GM19193 (cell line): ENCODE measurements around the gene TNFSF4.

Experiments used
- POLR2A ChIP-seq: IDR thresholded peaks from 4 replicates; pipeline ENCODE4 v1.6.1; 2011; ENCODE audit not compliant: insufficient read depth, insufficient read length; ENCODE audit errors: extremely low read depth

The TNFSF4 gene

DNA sequence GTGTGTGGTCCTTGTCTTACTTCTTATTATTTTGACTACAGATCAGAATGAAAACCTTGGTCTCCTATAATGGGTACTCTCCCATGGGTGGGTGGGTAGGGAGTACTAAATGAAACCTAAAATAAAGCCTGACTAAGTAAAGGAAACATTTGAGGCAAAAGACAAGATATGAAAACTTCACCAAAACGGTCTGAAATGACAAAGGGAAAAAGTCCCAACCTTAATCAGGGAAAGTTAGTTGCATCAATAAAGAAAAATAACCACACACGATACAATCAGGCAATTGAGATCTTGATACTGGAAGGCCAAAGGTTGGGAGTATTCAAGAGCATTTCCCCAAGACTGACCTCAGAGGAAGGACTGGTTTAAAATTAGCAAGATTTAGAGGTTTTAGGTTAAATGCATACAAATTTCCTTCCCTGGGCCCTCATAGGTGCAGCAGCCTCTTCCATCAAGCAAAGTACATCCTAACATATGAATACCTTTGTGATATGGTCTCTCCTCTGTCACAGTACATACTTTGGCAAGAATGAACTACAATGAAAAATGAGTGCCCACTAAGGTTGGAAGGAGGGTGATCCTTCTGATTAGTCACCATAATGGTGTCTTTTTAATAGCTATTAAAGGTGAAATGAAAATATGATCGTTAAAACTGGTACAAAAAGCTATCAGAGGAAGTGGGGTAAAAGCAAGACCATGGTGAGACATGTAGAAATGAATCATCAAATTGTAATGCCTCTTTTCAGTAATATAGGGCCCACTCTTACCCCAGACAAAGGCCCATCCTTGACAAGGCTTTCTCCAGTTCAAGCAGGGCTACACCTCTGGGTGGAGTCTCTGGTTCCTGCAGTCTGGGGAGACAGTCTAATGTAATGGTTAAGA lies 15.3 kb upstream of the TNFSF4 start:
- no peak for TF ChIP-seq POLR2A

DNA sequence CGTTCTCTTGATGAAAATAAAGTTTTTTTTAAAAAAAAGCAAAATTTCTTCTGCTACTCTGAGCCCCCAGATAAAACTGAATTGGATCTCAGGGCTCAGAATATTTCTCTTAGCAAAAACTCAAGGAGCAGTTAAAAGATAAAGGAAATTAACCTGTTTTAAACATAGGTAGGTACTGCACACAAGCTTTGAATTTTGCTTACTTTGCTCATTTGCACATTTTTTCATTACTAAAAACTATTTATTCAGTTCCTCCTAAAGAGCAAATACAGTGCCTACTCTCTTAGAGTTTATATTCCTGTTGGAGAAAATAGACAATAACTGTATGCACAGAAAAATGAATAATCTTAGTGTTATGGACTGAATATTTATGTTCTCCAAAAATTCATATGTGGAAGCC lies 13.0 kb upstream of the TNFSF4 start:
- TF ChIP-seq POLR2A: no peak

DNA sequence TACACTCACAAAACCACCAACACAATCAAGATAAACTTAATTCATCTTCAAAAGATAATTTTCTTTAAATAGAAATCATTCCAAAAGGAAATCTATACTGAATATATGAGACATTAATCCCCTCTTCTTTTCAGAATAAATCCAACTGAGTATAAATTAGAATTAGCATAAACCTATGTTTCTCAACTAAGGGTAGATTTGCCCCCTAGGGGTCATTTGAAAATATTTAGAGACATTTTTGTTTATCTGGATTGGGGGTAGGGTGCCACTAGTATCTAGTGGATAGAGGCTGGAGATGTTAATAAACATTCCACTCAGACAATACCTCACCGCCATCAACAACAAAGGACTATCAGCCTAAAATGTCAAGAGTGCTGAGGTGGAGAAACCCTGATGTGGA lies 6.5 kb upstream of the TNFSF4 start:
- TF ChIP-seq POLR2A: no peak

DNA sequence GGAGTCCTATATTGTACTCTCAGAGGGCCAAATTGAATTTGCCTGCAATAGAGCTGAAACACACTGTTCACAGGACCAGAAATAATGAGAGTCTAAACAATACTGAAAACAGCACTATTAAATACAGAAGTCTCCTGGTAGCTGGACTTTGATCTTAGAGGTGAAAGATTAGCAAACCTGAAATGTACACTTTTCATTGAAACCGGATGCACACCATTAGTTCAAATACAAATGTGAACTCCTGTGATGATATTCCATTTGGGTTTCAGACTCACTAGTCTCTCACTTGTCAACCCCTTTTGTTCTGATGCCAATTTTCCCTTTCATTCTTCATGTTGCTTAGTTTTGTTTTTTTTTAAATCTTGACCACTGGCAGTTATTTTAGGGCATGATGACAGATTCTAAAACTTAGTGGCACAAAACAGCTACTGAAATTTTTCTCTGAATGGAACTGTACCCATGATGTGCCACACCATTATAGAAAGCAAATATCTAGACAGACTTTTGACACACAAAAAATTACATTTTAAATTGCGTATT lies 5.9 kb upstream of the TNFSF4 start:
- no peak for TF ChIP-seq POLR2A

DNA sequence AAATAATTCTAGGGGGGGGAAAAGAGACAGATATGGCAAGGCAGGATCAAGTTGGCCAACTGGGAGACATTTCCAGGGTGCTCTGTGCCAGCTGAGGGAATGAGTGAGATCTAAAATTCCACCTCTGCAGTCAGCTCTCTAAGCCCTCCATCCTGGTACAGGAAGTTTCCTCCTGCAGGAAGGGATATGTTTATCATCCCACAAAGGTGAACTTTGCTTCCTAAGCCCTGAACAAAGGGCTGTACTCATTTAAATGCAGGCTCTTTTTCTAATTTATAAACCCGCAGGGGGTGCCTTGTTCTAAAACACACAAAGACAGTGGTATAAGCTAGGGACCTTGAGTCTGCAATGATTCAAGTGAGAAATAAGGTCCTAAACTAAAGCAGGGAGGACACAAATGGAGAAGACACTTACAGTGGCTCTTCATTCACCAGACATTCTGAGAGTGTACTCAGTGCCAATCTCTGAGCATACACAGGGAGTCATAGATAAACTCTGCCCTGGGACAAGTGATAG lies 3.6 kb upstream of the TNFSF4 start:
- TF ChIP-seq POLR2A: no peak

DNA sequence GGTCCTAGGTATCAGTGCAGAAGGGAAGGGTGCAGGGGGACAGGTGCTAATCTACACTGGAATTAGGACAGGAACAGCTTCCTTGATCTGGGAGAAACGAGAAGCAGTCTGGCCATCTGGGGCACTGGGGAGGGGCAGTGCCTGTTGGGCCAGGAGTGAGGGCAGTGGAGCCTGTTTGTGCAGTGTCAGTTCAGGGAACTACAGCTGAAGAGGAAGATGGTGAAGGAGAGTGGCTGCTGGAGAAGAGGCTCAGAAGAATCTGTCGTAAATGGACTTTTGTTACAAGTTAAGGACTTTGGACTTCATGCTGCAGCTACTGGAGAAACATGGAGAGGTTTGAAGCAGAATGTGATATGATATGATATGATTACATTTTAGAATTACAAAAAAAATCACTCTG lies 3.2 kb upstream of the TNFSF4 start:
- TF ChIP-seq POLR2A: no peak

DNA sequence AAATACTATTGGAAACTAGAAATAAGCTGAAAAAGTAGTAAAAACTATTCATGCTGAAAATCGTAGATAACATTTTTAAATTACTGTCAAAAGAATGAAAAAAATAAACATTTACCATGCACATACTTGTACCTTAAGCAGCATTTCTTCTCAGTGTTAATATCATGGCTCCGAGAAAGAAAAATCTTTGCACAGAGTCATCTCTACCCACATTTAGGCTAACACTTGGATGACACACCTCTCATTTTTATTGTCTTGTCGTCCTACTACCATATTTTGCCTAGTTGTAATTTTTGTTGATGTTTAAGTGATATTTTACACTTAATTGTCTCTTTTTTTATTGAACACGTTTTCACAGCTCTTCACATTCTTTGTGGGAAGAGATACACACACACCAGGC lies 1.7 kb upstream of the TNFSF4 start:
- no peak for TF ChIP-seq POLR2A

DNA sequence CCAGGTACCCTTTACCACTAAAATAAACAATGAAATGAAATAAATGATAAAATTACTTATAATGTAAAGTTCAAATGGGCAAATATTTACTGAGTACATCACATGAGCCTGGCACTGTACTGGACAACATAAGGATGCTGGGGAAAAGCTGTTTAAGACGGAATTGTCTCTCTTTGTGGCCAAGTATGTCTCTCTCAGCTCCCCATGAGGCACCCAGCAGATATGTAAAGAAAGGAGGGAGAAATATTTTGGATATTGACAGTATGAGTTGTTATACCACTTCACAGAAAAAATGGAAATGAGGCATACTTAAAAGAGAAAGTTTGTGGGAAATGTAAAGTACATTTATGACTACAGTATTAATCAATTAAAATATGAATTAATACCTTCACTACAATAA lies 1.0 kb upstream of the TNFSF4 start:
- no peak for TF ChIP-seq POLR2A

DNA sequence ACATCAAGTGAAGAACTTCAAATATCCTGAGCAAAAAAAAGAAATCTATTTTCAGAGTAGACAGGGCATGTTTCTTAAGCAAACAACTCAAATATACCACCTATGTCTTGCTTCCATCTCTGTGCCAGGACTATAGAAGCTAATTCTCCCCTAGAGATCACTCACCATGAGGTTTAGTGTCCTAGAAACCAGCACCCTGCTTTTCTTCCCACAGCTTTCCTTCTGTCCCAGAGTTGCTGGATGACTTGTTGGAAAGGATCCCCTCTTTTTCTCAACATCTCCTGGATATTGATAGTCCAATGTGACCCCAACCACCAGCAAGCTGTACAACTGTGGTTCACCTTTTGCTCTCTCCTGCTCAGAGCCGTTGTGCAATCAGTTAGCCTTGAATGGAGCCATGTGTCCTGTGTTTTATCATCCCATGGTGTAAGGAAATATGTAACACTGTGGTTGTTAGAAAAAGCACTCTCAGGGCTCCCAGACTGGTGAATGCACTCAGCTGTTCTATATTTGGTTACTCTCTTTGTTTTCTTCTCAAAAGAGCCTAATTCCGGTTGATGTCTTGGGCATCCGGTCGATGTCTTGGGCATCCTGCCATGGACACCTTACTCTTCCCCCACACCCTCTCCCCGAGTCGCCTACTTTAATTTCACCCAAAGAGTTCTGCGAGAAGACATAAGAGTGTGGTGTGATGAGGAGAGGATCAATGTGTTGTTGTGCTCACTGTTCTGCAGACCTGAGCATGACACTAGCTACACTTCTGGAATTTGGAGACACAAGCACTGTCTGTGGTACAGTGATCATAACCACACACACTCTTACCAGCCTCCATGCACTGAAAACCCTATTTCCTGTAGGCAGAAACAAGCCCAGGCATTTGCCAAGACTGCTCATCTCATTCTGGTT lies 1.7 kb downstream of the TNFSF4 start:
- no peak for TF ChIP-seq POLR2A

DNA sequence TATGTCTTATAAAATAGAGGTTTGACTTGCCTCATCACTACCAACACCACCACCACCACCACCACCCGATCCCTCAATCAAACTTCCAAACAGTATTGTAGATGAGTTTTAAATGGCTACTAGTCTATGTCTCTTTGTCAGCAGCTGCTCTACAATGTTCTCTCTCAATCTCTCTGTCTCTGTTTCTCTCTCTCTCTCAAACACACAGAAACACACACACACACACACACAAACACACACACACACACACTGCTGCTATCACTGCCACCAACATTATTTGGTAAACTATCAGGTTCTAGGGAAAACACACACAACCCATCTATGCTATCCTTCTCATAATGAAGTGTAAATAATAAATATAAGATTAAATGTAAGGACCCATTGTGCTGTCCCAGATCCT lies 2.4 kb downstream of the TNFSF4 start:
- TF ChIP-seq POLR2A: no peak

DNA sequence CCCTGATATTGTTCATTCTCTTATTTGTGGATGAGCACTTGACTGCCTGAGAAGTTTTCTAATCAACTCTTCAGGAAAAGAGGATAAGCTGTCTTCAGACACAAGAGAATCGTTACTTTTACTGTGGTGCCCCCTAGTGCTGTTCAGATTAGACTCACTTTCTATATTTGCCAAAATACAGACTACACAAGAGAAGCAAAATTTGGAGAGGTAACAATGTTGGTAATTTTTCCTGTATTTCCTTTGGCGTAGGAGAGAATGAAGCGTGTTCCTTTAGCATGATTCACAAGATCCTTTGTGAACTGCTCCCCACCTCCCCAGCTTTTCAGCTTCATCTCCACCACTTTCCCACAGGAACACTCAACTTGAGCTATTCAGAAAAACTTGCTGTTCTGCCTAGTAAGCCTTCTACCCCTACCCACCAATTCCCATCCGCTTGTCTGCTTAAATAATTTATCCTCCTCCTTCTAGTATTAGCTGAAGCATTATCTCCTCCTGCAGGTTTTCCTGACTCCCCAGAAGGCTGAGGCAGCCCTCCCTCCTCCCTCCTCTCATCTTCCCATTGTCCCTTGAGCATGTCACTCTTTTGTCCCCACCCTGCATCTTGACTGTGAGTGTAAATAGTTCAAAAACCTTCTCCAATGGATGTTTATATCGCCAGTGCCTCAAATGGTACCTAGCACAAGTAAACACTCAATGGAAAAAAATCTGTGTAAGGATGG lies 4.5 kb downstream of the TNFSF4 start:
- TF ChIP-seq POLR2A: no peak

DNA sequence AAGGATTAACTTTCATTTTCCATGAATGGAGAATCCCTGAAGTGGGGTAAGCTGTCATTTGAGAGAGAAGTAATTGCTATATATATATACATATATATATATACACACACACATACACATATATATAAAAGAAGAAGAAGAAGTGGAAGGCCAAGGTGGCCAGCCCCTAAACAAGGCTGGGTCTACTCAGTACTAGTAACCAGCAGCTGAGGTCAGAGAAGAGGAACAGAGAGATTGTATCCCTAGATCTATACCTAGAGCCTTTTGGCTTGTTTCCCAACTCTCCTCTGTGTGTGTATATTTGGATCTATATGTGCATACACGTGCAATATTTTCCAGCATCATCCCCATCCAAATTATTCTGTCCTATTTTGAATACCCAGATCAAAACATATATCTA lies 5.2 kb downstream of the TNFSF4 start:
- TF ChIP-seq POLR2A: no peak

DNA sequence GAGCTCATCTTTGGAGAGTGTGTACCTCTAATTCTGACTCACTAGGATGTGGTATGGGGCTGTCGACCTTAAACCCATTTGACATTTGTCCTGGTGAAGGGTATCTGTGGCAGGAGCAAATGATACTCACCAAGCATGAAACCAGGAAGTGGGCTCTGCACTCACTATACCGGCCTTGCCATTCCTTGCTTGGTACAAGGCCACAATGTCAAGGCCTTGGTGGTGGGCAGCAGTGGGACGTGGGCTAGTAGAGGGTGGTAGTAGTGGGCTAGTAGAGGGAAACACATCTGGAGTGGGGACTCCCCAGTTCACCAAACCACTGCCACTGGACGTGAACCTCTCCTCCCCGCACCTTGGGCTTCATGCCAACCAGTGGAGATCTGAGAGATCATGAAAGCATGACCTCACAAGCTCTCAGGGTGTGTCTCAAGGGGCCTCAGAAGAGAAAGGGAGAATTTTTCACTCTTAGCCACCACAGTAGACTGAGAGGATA lies 11.5 kb downstream of the TNFSF4 start:
- TF ChIP-seq POLR2A: no peak

DNA sequence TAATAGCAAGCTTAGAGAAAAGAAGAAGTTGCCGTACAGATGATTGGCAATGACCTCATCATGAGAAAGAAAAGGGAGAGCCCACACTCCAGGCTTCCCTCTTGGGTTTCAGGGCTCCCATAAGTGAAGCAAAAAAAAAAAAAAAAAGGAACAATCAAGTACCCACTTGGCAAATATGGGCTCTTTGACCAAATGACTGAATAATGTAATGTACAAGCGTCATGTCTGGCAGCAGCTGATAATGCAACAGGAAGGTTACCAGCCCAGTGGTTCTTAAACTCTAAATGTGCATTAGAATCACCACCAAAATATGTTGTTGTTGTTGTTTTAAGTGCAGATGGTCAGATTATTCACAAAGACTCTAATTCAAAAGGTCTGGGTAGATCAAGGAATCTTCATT lies 13.5 kb downstream of the TNFSF4 start:
- no peak for TF ChIP-seq POLR2A

DNA sequence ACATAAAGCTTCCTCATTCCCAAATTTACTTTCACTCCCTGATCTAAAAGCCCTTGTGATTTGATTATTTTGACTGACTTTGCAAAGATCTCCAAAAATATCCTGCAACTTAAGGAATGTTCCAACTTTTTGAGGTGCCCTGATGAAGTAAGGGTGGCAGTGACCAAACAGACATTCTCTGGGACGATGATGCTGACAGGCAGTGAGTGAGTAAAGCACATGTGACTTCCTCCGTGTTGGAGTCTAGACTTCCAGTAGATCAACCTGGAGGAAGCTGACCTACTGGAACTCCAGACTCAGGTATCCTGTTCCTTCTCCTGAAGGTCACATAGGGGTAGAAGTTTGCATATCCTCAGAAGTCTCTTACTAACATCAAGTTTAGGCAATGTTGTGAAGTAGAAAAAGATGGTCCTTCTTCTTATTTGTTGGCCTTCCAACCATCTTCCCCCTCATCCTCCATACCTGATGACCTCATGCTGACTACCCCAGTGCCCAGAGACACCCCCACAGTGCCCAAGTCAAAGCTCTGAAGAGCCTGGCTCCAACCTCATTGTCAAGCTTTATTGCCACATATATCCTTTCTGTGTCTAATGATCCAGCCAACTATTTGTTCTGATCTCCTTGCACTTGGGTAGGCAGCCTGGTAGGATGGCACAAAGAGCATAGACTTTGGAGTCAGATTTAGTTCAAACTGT lies 16.0 kb downstream of the TNFSF4 start:
- TF ChIP-seq POLR2A: no peak
